GM12878 (cell line): ENCODE data around the gene PRLH. TPM values are rescaled to one million over a fixed set of nuclear protein-coding genes. Genes with fewer than 3 reads are reported as not detected.

Experiments
- ATAC-seq: fragments of 200-7000 bp; cut with Tn5 transposase; 3 replicates; pipeline ENCODE4 v1.9.1; 2020; ENCODE audit warnings: mild to moderate bottlenecking, moderate library complexity
- BruUV-seq: library from RNA; stranded (reverse); fragments of 400-500 nt; replicated peaks from 2 replicates; lab custom pipeline; 2021; lab: Mats Ljungman, UMichigan
- CTCF ChIA-PET: fragments of 300-600 bp; sonication (Branson Sonifier 250); formaldehyde crosslinking; extraction: SDS; loops from one replicate; lab custom pipeline; 2021; ENCODE audit warnings: inconsistent platforms; lab: Yijun Ruan, JAX
- POLR2A ChIA-PET: fragments of 350-600 bp; formaldehyde crosslinking; extraction: SDS; loops from one replicate; lab custom pipeline; 2021; ENCODE audit warnings: inconsistent platforms; lab: Charles Lee
- RAD21 ChIA-PET: fragments of 300-600 bp; sonication (Branson Sonifier 250); formaldehyde crosslinking; loops from one replicate; lab custom pipeline; 2023; ENCODE audit warnings: antibody characterized with exemption; ENCODE audit not compliant: unreplicated experiment; lab: Charles Lee
- SMC1A ChIA-PET: fragments of 300-600 bp; sonication (Branson Sonifier 250); formaldehyde crosslinking; loops from one replicate; lab custom pipeline; 2023; ENCODE audit not compliant: unreplicated experiment, uncharacterized antibody; lab: Charles Lee
- DNase-seq: peaks from one replicate; pipeline ENCODE4 v3.0.0-alpha.2; 2011; ENCODE audit warnings: low read depth, low spot score
- FAIRE-seq: peaks from 3 replicates; lab custom pipeline; 2011; peaks lifted over from hg19 to GRCh38; lab: Jason Lieb, UNC
- H2AFZ ChIP-seq: 2 replicates; pipeline ENCODE4 v1.6.0; 2011; ENCODE audit warnings: low read depth, low read length, control low read depth; ENCODE audit not compliant: control insufficient read depth
- H3K27ac ChIP-seq: 2 replicates; pipeline ENCODE4 v1.5.1; 2011; ENCODE audit warnings: control low read depth; ENCODE audit not compliant: control insufficient read depth, insufficient read depth
- H3K27me3 ChIP-seq, 2 experiments: replicated peaks in 1 of 2; 2 replicates each; pipeline versions ENCODE4 v1.6.0 to v1.6.1; 2011; ENCODE audit warnings: low read length in 1 of 2; ENCODE audit not compliant: control insufficient read depth in 2 of 2, insufficient read depth in 2 of 2
- H3K36me3 ChIP-seq, 2 experiments: 2 replicates each; pipeline ENCODE4 v1.5.1; 2011; ENCODE audit warnings: low read length in 1 of 2; ENCODE audit not compliant: control insufficient read depth in 2 of 2, insufficient read depth in 2 of 2
- H3K4me1 ChIP-seq: 2 replicates; pipeline ENCODE4 v1.6.1; 2011; ENCODE audit warnings: mild to moderate bottlenecking, low read length, moderate library complexity, mixed read lengths; ENCODE audit not compliant: control insufficient read depth, insufficient read depth
- H3K4me2 ChIP-seq: 2 replicates; pipeline ENCODE4 v1.6.0; 2011; ENCODE audit warnings: control low read depth; ENCODE audit not compliant: control insufficient read depth, insufficient read depth
- H3K4me3 ChIP-seq: fragments of 200-600 bp; sonication (generic); 2 replicates; pipeline ENCODE4 v1.5.1; 2016
- H3K79me2 ChIP-seq: 2 replicates; pipeline ENCODE4 v1.6.0; 2011; ENCODE audit warnings: low read length; ENCODE audit not compliant: control insufficient read depth, insufficient read depth
- H3K9ac ChIP-seq: 2 replicates; pipeline ENCODE4 v1.8.0; 2011; ENCODE audit warnings: low read length, control low read depth, mixed read lengths; ENCODE audit not compliant: control insufficient read depth, insufficient read depth
- H3K9me3 ChIP-seq: replicated peaks from 3 replicates; pipeline ENCODE4 v1.5.1; 2011; ENCODE audit warnings: mild to moderate bottlenecking, low read length; ENCODE audit not compliant: control insufficient read depth, insufficient read depth
- H4K20me1 ChIP-seq: 2 replicates; pipeline ENCODE4 v1.6.0; 2011; ENCODE audit not compliant: control insufficient read depth, insufficient read depth
- ATF7 ChIP-seq: fragments of 450-650 bp; IDR thresholded peaks from 2 replicates; pipeline ENCODE4 v1.6.1; 2016; ENCODE audit warnings: low read depth, mild to moderate bottlenecking
- FOXK2 ChIP-seq: fragments of 450-650 bp; IDR thresholded peaks from 2 replicates; pipeline ENCODE4 v1.6.1; 2017; ENCODE audit warnings: mild to moderate bottlenecking, moderate library complexity
- JUND ChIP-seq: IDR thresholded peaks from 2 replicates; pipeline ENCODE4 v1.6.1; 2012; ENCODE audit warnings: low read depth, mild to moderate bottlenecking, low read length, improper control_type of control experiment, moderate library complexity
- MYB ChIP-seq: fragments of 150-350 bp; IDR thresholded peaks from 2 replicates; pipeline ENCODE4 v1.6.1; 2014; ENCODE audit warnings: mild to moderate bottlenecking, low read depth, low read length, borderline replicate concordance
- NBN ChIP-seq: fragments of 450-650 bp; IDR thresholded peaks from 2 replicates; pipeline ENCODE4 v1.6.1; 2016
- NFYA ChIP-seq: IDR thresholded peaks from 2 replicates; pipeline ENCODE4 v1.6.1; 2011; ENCODE audit warnings: low read depth, mild to moderate bottlenecking, low read length, improper control_type of control experiment, borderline replicate concordance
- SREBF1 ChIP-seq: IDR thresholded peaks from 2 replicates; pipeline ENCODE4 v1.6.1; 2012; ENCODE audit warnings: mild to moderate bottlenecking, low read length
- TAF1 ChIP-seq: IDR thresholded peaks from 2 replicates; pipeline ENCODE4 v1.6.1; 2011; ENCODE audit warnings: mild to moderate bottlenecking, low read depth, low read length, borderline replicate concordance
- ZBED1 ChIP-seq: IDR thresholded peaks from 2 replicates; pipeline ENCODE4 v1.6.1; 2016; ENCODE audit warnings: borderline replicate concordance
- ZBTB33 ChIP-seq: fragments of 450-650 bp; IDR thresholded peaks from 2 replicates; pipeline ENCODE4 v1.6.1; 2017; ENCODE audit warnings: mild to moderate bottlenecking
- ZNF207 ChIP-seq: fragments of 450-650 bp; IDR thresholded peaks from 2 replicates; pipeline ENCODE4 v1.6.1; 2014; ENCODE audit warnings: antibody characterized with exemption, mild to moderate bottlenecking, borderline replicate concordance
- ZNF274 ChIP-seq: IDR thresholded peaks from one replicate; pipeline ENCODE4 v1.8.0; 2011; ENCODE audit not compliant: insufficient read length, insufficient read depth
- WGBS: methylation state at CpG from one replicate; pipeline ENCODE4 v1.1.6; 2016; ENCODE audit warnings: low lambda C conversion rate; ENCODE audit not compliant: insufficient replicate concordance, insufficient coverage; ENCODE audit errors: missing lambda C conversion rate; 5-methylcytosine and 5-hydroxymethylcytosine counted together
- in situ Hi-C: fragments of 300-500 bp; cut with MboI; formaldehyde crosslinking; loops from 9 replicates; pipeline ENCODE4 v1.14.3; 2018; ENCODE audit warnings: mixed read lengths
- intact Hi-C: fragments of 100-400 bp; cut with micrococcal nuclease; formaldehyde crosslinking; loops from one replicate; pipeline ENCODE4 v1.14.2; 2022; ENCODE audit not compliant: unreplicated experiment
- polyA plus RNA-seq, 11 experiments: library from polyadenylated mRNA; depleted of rRNA in 4 of 11; unstranded in 6 of 11; stranded (reverse) in 5 of 11; fragments of >200 nt; fragmentation: Nextera tagmentation in 4 of 11; fragmentation: Illumina TruSeq in 1 of 11; extraction: Ambion mirVana in 4 of 11; extraction: Trizol in 1 of 11; gene quantifications; 1 replicate in 1 of 11; 2 replicates in 10 of 11; pipeline versions ENCODE4 v1.2.1 to v1.2.3, GENCODE V29; 2011 to 2016; ENCODE audit warnings: inconsistent platforms in 2 of 11, missing spikeins in 2 of 11, low read depth in 1 of 11
- total RNA-seq, 4 experiments: library from RNA; depleted of rRNA in 3 of 4; stranded (reverse); fragments of >200 nt in 3 of 4; fragmentation: Illumina TruSeq in 1 of 4; extraction: Trizol in 1 of 4; gene quantifications; 2 replicates each; pipeline versions ENCODE4 v1.2.1 to v1.2.3, GENCODE V29; 2013 to 2021
- TF ChIP-seq, protein P1 (sequence below): fragments of 450-650 bp; formaldehyde crosslinking; IDR thresholded peaks from 2 replicates; pipeline ENCODE4 v1.4.0; 2022; ENCODE audit warnings: mild to moderate bottlenecking, moderate library complexity
- TF ChIP-seq, protein P2 (sequence below): fragments of 450-650 bp; IDR thresholded peaks from 2 replicates; pipeline ENCODE4 v1.6.1; 2016; ENCODE audit warnings: mild to moderate bottlenecking

Gene PRLH
- total and polyA plus RNA-seq, 10 of the 15 experiments (the other 5 are each of a cell fraction or from before 2014, with no cell fraction given) = not detected

DNA sequence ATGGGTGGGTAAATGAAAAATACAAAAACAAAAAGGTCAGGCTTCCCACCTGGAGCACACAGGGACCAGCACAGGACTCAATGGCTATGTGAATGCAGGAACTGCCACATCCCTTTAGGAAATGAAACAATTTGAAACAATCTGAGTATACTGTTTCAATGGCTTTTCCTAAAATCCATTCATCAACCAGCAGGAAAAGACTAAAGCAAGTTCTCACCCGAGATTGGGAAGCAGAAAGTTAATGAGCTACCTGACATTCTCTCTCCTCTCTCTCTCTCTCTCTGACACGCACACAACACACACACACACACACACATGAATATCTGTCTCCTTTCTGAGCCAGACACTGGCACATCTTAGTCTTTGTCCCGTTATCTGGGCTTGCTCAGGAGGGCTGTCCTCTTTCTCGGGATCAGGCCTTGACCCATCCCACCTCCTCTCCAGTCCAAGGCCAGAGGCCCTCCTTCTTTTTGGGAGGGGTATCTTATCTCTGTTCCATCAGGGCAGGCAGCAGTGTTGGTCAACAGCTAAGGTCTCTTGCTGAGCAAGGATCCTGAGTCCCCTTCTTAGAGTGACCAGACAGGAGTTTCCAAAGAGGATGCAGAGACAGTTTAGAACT lies 49.4 kb downstream of the PRLH start:
- in situ Hi-C loops = no loop called here
- no peaks in the 10 kb centered on the region for H3K27me3 ChIP-seq
- H3K9ac ChIP-seq = no peak overlapping the region
- DNase-seq = no peak
- SMC1A ChIA-PET = interaction anchor here (0.7 kb wide), 1 partner anchor 561 kb away, joined by 3 read pairs; no protein-coding TSS in a partner anchor
- CTCF ChIA-PET = interaction anchor here (1.2 kb wide), 1 partner anchor 57 kb away, joined by 4 read pairs; no protein-coding TSS in a partner anchor
- no peaks in the 10 kb centered on the region; the same call in 1 of the 2 replicates for H4K20me1 ChIP-seq
- RAD21 ChIA-PET = no interaction called here
- no peaks in the 10 kb centered on the region for H3K36me3 ChIP-seq
- H3K4me2 ChIP-seq = no peak overlapping the region
- H3K4me3 ChIP-seq = no peak overlapping the region
- ATAC-seq = no peak
- H3K27ac ChIP-seq = no peak overlapping the region
- H3K9me3 ChIP-seq = no peaks in the 10 kb centered on the region; the same call in 2 of the 3 replicates
- H3K4me1 ChIP-seq = peaks cover 3% of the 10 kb centered on the region; the same call in 1 of the 2 replicates
- FAIRE-seq = no peak
- WGBS = 36% methylated on average over 4 of the region's 4 CpGs
- H2AFZ ChIP-seq = no peak overlapping the region
- H3K79me2 ChIP-seq = no peaks in the 10 kb centered on the region
- intact Hi-C loops = no loop called here
- POLR2A ChIA-PET = interaction anchor here (1.5 kb wide), 1 partner anchor 14 kb away, joined by 3 read pairs; no protein-coding TSS in a partner anchor
- no TSS peak for BruUV-seq
- TF ChIP-seq ATF7 (no peak), NFYA (no peak), JUND (no peak), FOXK2 (no peak), ZBED1 (no peak), ZNF274 (no peak), MYB (no peak), ZBTB33 (no peak), SREBF1 (no peak), TAF1 (no peak), ZNF207 (no peak), NBN (no peak)
- TF ChIP-seq, protein P1, sequence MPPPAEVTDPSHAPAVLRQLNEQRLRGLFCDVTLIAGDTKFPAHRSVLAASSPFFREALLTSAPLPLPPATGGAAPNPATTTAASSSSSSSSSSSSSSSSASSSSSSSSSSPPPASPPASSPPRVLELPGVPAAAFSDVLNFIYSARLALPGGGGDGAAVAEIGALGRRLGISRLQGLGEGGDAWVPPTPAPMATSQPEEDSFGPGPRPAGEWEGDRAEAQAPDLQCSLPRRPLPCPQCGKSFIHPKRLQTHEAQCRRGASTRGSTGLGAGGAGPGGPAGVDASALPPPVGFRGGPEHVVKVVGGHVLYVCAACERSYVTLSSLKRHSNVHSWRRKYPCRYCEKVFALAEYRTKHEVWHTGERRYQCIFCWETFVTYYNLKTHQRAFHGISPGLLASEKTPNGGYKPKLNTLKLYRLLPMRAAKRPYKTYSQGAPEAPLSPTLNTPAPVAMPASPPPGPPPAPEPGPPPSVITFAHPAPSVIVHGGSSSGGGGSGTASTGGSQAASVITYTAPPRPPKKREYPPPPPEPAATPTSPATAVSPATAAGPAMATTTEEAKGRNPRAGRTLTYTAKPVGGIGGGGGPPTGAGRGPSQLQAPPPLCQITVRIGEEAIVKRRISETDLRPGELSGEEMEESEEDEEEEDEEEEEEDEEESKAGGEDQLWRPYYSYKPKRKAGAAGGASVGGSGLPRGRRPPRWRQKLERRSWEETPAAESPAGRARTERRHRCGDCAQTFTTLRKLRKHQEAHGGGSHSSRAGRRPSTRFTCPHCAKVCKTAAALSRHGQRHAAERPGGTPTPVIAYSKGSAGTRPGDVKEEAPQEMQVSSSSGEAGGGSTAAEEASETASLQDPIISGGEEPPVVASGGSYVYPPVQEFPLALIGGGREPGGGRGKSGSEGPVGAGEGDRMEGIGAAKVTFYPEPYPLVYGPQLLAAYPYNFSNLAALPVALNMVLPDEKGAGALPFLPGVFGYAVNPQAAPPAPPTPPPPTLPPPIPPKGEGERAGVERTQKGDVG (CRISPR knock-in tag) = no peak
- TF ChIP-seq, protein P2, sequence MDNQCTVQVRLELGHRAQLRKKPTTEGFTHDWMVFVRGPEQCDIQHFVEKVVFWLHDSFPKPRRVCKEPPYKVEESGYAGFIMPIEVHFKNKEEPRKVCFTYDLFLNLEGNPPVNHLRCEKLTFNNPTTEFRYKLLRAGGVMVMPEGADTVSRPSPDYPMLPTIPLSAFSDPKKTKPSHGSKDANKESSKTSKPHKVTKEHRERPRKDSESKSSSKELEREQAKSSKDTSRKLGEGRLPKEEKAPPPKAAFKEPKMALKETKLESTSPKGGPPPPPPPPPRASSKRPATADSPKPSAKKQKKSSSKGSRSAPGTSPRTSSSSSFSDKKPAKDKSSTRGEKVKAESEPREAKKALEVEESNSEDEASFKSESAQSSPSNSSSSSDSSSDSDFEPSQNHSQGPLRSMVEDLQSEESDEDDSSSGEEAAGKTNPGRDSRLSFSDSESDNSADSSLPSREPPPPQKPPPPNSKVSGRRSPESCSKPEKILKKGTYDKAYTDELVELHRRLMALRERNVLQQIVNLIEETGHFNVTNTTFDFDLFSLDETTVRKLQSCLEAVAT = no peak
